HCT116 (cell line): Measurements from ENCODE around the gene ATAD5. TPM values are rescaled to one million over a fixed set of nuclear protein-coding genes. Genes with fewer than 3 reads are reported as not detected.

Source experiments
- ATAC-seq: fragments of 200-7000 bp; cut with Tn5 transposase; 2 replicates; pipeline ENCODE4 v1.9.1; 2020; ENCODE audit warnings: mild to moderate bottlenecking, moderate library complexity
- BruUV-seq: library from RNA; stranded (reverse); fragments of 400-500 nt; replicated peaks from 2 replicates; lab custom pipeline; 2021; lab: Mats Ljungman, UMichigan
- CTCF ChIA-PET: fragments of 300-600 bp; sonication (Branson Sonifier 250); formaldehyde crosslinking; loops from one replicate; lab custom pipeline; 2021; ENCODE audit warnings: antibody characterized with exemption; lab: Charles Lee
- POLR2A ChIA-PET: fragments of 300-600, 350-600 bp; sonication (Branson Sonifier 250); formaldehyde crosslinking; loops from one replicate; lab custom pipeline; 2021; ENCODE audit warnings: antibody characterized with exemption; lab: Charles Lee
- RAD21 ChIA-PET, 2 experiments: fragments of 300-600 bp; sonication (Branson Sonifier 250); formaldehyde crosslinking; loops; one replicate each; lab custom pipeline; 2023; ENCODE audit warnings: low total read pairs in 2 of 2; ENCODE audit not compliant: uncharacterized antibody in 2 of 2, unreplicated experiment in 2 of 2, low non-redundant PET in 1 of 2; lab: Charles Lee
- DNase-seq: peaks from one replicate; pipeline ENCODE4 v3.0.0-alpha.2; 2010; ENCODE audit warnings: low read depth, low spot score
- H2AFZ ChIP-seq: fragments of 200-600 bp; shearing (Covaris generic), sonication (generic); 2 replicates; pipeline ENCODE4 v1.6.1; 2017; ENCODE audit warnings: low read depth, mixed run types, mixed read lengths, antibody characterized with exemption, low read length; ENCODE audit not compliant: poor library complexity, severe bottlenecking
- H3K27ac ChIP-seq: 2 replicates; pipeline ENCODE4 v1.5.1; 2012; ENCODE audit warnings: low read depth, low read length
- H3K27me3 ChIP-seq: fragments of 200-600 bp; sonication (generic); 2 replicates; pipeline ENCODE4 v1.6.1; 2016; ENCODE audit warnings: mixed run types, low read length, mixed read lengths; ENCODE audit not compliant: insufficient read depth
- H3K36me3 ChIP-seq, 2 experiments: fragments of 200-500 bp in 1 of 2; fragments of 200-600 bp in 1 of 2; sonication (Bioruptor generic) in 1 of 2; sonication (generic) in 1 of 2; 2 replicates each; pipeline versions ENCODE4 v1.5.1 to v1.6.1; 2014 to 2016; ENCODE audit warnings: low read length in 2 of 2, inconsistent platforms in 1 of 2, mixed read lengths in 1 of 2, mixed run types in 1 of 2; ENCODE audit not compliant: insufficient read depth in 2 of 2, control insufficient read depth in 1 of 2
- H3K4me1 ChIP-seq, 2 experiments: fragments of 200-600 bp in 1 of 2; sonication (generic) in 1 of 2; 2 replicates each; pipeline versions ENCODE4 v1.5.1 to v1.6.1; 2012 to 2017; ENCODE audit warnings: low read length in 2 of 2, inconsistent platforms in 1 of 2, mild to moderate bottlenecking in 1 of 2, mixed read lengths in 1 of 2, mixed run types in 1 of 2, moderate library complexity in 1 of 2; ENCODE audit not compliant: insufficient read depth in 2 of 2, control insufficient read depth in 1 of 2
- H3K4me2 ChIP-seq: fragments of 200-600 bp; sonication (generic); 2 replicates; pipeline ENCODE4 v1.6.1; 2017; ENCODE audit warnings: mixed run types, low read length, mixed read lengths
- H3K4me3 ChIP-seq, 2 experiments: fragments of 200-600 bp in 1 of 2; sonication (generic) in 1 of 2; replicated peaks in 1 of 2; 2 replicates each; pipeline ENCODE4 v1.5.1; 2011 to 2016; ENCODE audit warnings: low read length in 2 of 2, control low read depth in 1 of 2, low read depth in 1 of 2, mild to moderate bottlenecking in 1 of 2, mixed read lengths in 1 of 2, mixed run types in 1 of 2
- H3K79me2 ChIP-seq: fragments of 200-600 bp; sonication (generic); 2 replicates; pipeline ENCODE4 v1.6.1; 2017; ENCODE audit warnings: mild to moderate bottlenecking, mixed run types, low read length, moderate library complexity, mixed read lengths; ENCODE audit not compliant: insufficient read depth
- H3K9ac ChIP-seq: fragments of 200-600 bp; sonication (generic); 2 replicates; pipeline ENCODE4 v1.6.1; 2016; ENCODE audit warnings: low read length, mixed read lengths
- H3K9me2 ChIP-seq: fragments of 200-600 bp; sonication (generic), shearing (Covaris generic); 2 replicates; pipeline ENCODE4 v1.6.1; 2017; ENCODE audit warnings: mixed run types, mild to moderate bottlenecking, moderate library complexity; ENCODE audit not compliant: insufficient read depth
- H3K9me3 ChIP-seq, 2 experiments: fragments of 200-500 bp in 1 of 2; fragments of 200-600 bp in 1 of 2; sonication (Bioruptor generic) in 1 of 2; sonication (generic) in 1 of 2; 2 replicates each; pipeline ENCODE4 v1.6.1; 2014 to 2017; ENCODE audit warnings: low read length in 2 of 2, mixed read lengths in 2 of 2, inconsistent platforms in 1 of 2, low read depth in 1 of 2, mild to moderate bottlenecking in 1 of 2, mixed run types in 1 of 2, moderate library complexity in 1 of 2; ENCODE audit not compliant: control insufficient read depth in 1 of 2, insufficient read depth in 1 of 2
- H4K20me1 ChIP-seq: fragments of 200-600 bp; sonication (generic), shearing (Covaris generic); 2 replicates; pipeline ENCODE4 v1.6.1; 2017; ENCODE audit warnings: mixed run types, mild to moderate bottlenecking, moderate library complexity; ENCODE audit not compliant: insufficient read depth
- CBX3 ChIP-seq: IDR thresholded peaks from 2 replicates; pipeline ENCODE4 v1.6.1; 2012; ENCODE audit warnings: low read depth
- CEBPB ChIP-seq: IDR thresholded peaks from 2 replicates; pipeline ENCODE4 v1.6.1; 2012; ENCODE audit warnings: low read depth
- CTCF ChIP-seq, 3 experiments: fragments of 200-600 bp in 1 of 3; sonication (generic) in 1 of 3; IDR thresholded peaks in 2 of 3; conservative IDR thresholded peaks in 1 of 3; 2 replicates each; pipeline ENCODE4 v1.5.1; 2012 to 2017; ENCODE audit warnings: low read depth in 2 of 3, low read length in 2 of 3, antibody characterized with exemption in 1 of 3, borderline replicate concordance in 1 of 3, control low read depth in 1 of 3, mild to moderate bottlenecking in 1 of 3, mixed read lengths in 1 of 3, mixed run types in 1 of 3, moderate library complexity in 1 of 3; ENCODE audit not compliant: insufficient read depth in 1 of 3
- EGR1 ChIP-seq: IDR thresholded peaks from 2 replicates; pipeline ENCODE4 v1.6.1; 2012; ENCODE audit warnings: low read depth
- ELF1 ChIP-seq: IDR thresholded peaks from 2 replicates; pipeline ENCODE4 v1.6.1; 2012; ENCODE audit warnings: low read depth, borderline replicate concordance
- EZH2 ChIP-seq: fragments of 200-600 bp; sonication (generic); IDR thresholded peaks from 2 replicates; pipeline ENCODE4 v1.6.1; 2017; ENCODE audit warnings: antibody characterized with exemption, mixed run types
- FOSL1 ChIP-seq: IDR thresholded peaks from 2 replicates; pipeline ENCODE4 v1.6.1; 2012; ENCODE audit warnings: low read depth
- JUND ChIP-seq: IDR thresholded peaks from 2 replicates; pipeline ENCODE4 v1.6.1; 2012
- MAX ChIP-seq: IDR thresholded peaks from 2 replicates; pipeline ENCODE4 v1.6.1; 2012
- REST ChIP-seq: IDR thresholded peaks from 2 replicates; pipeline ENCODE4 v1.6.1; 2012; ENCODE audit warnings: low read depth
- SRF ChIP-seq: IDR thresholded peaks from 2 replicates; pipeline ENCODE4 v1.6.1; 2012; ENCODE audit warnings: low read depth
- intact Hi-C: fragments of 100-400 bp; cut with micrococcal nuclease; formaldehyde crosslinking; loops from 2 replicates; pipeline ENCODE4 v1.10.0; 2022
- total RNA-seq: library from RNA; stranded (reverse); gene quantifications from one replicate; pipeline ENCODE4 v1.2.1, GENCODE V29; 2021; ENCODE audit not compliant: unreplicated experiment

ATAD5 gene
- total RNA-seq, 1 experiment from 2014 or later: 9.5 TPM

GRCh38 chr17:30920282-30920681 is 88.5 kb downstream of the ATAD5 start:
- Histone ChIP-seq H3K36me3 (no peaks in the 10 kb centered on the region), H3K4me1 (peaks cover 5 to 24% of the 10 kb centered on the region in 2 experiments; a peak in 3 of 4 replicates), H3K9me2 (no peaks in the 10 kb centered on the region), H3K9ac (no peak overlapping the region), H2AFZ (peak overlapping the region; percentile 100), H3K4me2 (peak overlapping the region; percentile 7), H3K79me2 (no peaks in the 10 kb centered on the region), H4K20me1 (no peaks in the 10 kb centered on the region), H3K4me3 (no peak overlapping the region), H3K27ac (no peak overlapping the region), H3K27me3 (no peaks in the 10 kb centered on the region), H3K9me3 (no peaks in the 10 kb centered on the region)
- BruUV-seq: no TSS peak
- RAD21 ChIA-PET: no interaction called here
- CTCF ChIA-PET: no interaction called here
- ATAC-seq (no peak), DNase-seq (no peak)
- POLR2A ChIA-PET: no interaction called here
- intact Hi-C loops: no loop called here
- TF ChIP-seq CTCF (IDR thresholded peaks at IDR 0.05 in 2 of 3, conservative IDR thresholded peaks at IDR 0.05 in 1 of 3; ENCODE audit: borderline replicate concordance in 1 of 3, insufficient read depth in 1 of 3, low read depth in 2 of 3, low read length in 2 of 3) (peak in 2 of 3 experiments; percentile 27 to 34; a peak in 3 of 6 replicates), ELF1 (no peak)

GRCh38 chr17:30920683-30921543 is 89.1 kb downstream of the ATAD5 start:
- H4K20me1 ChIP-seq: no peaks in the 10 kb centered on the region
- ATAC-seq (no peak), DNase-seq (no peak)
- H3K4me1 ChIP-seq: peaks cover 5 to 24% of the 10 kb centered on the region in 2 experiments; a peak in 3 of 4 replicates
- H3K9me3 ChIP-seq: no peaks in the 10 kb centered on the region
- ChIA-PET POLR2A (no interaction called here), RAD21 (no interaction called here), CTCF (no interaction called here)
- peak overlapping the region; percentile 53 to 63 for H3K4me3 ChIP-seq
- H3K9me2 ChIP-seq: no peaks in the 10 kb centered on the region
- no peak overlapping the region for H3K27ac ChIP-seq
- no peaks in the 10 kb centered on the region for H3K27me3 ChIP-seq
- no peaks in the 10 kb centered on the region for H3K79me2 ChIP-seq
- BruUV-seq: no TSS peak
- H3K4me2 ChIP-seq: peak overlapping the region; percentile 88
- no peaks in the 10 kb centered on the region for H3K36me3 ChIP-seq
- peak overlapping the region; percentile 67 for H3K9ac ChIP-seq
- peak overlapping the region; percentile 100 for H2AFZ ChIP-seq
- intact Hi-C loops: no loop called here
- TF ChIP-seq FOSL1 (no peak), CEBPB (no peak), REST (no peak), SRF (no peak), EGR1 (no peak), EZH2 (no peak), CBX3 (no peak), MAX (no peak), JUND (no peak)
